Measurements from ENCODE around the gene NOP58.

- TF ChIP-seq CTCF (IDR thresholded peaks at IDR 0.05), result no peak
- no peak for TF ChIP-seq EP300 (IDR thresholded peaks at IDR 0.05)
- no peak for TF ChIP-seq POLR2AphosphoS5 (IDR thresholded peaks at IDR 0.05)
Observed at GRCh38 chr2:202314116-202314515, 48.6 kb downstream of the NOP58 start.
